CD14-positive monocyte (primary cell): Measurements from ENCODE around the gene LARP1. TPM values are rescaled to one million over a fixed set of nuclear protein-coding genes. Genes with fewer than 3 reads are reported as not detected.

Experiments
- DNase-seq, 3 donors: peaks; one replicate each; pipeline ENCODE4 v3.0.0-alpha.2; 2011 to 2022
- H2AFZ ChIP-seq: 2 replicates; pipeline ENCODE4 v1.6.0; 2012; ENCODE audit warnings: mild to moderate bottlenecking, low read depth, low read length, inconsistent platforms; ENCODE audit not compliant: insufficient read depth, poor library complexity, severe bottlenecking
- H3K27ac ChIP-seq, 2 donors: 1 replicate in 1 of 2; 2 replicates in 1 of 2; pipeline ENCODE4 v1.5.1; 2012 to 2013; ENCODE audit warnings: low read length in 2 of 2, control low read depth in 1 of 2, inconsistent platforms in 1 of 2, low read depth in 1 of 2, mild to moderate bottlenecking in 1 of 2
- H3K27me3 ChIP-seq, 2 donors: one replicate each; pipeline versions ENCODE4 v1.6.0 to v1.6.1; 2011 to 2013; ENCODE audit warnings: low read length in 2 of 2; ENCODE audit not compliant: control insufficient read depth in 2 of 2, insufficient read depth in 2 of 2
- H3K36me3 ChIP-seq, 2 donors: replicated peaks in 1 of 2; 1 replicate in 1 of 2; 2 replicates in 1 of 2; pipeline versions ENCODE4 v1.5.1 to v1.6.1; 2012 to 2013; ENCODE audit warnings: low read length in 2 of 2, control low read depth in 1 of 2, inconsistent platforms in 1 of 2, mild to moderate bottlenecking in 1 of 2; ENCODE audit not compliant: insufficient read depth in 2 of 2, control insufficient read depth in 1 of 2
- H3K4me1 ChIP-seq, 2 donors: 1 replicate in 1 of 2; 2 replicates in 1 of 2; pipeline versions ENCODE4 v1.5.1 to v1.6.1; 2012 to 2013; ENCODE audit warnings: low read length in 2 of 2, control low read depth in 1 of 2, inconsistent platforms in 1 of 2, mild to moderate bottlenecking in 1 of 2, moderate library complexity in 1 of 2; ENCODE audit not compliant: insufficient read depth in 2 of 2, control insufficient read depth in 1 of 2
- H3K4me2 ChIP-seq: replicated peaks from 2 replicates; pipeline ENCODE3; 2012; ENCODE audit warnings: low read length, moderate library complexity, mild to moderate bottlenecking; ENCODE audit not compliant: poor library complexity, severe bottlenecking; ENCODE audit errors: extremely low read depth
- H3K4me3 ChIP-seq, 3 experiments: fragments of 200-600 bp in 1 of 3; sonication (generic) in 1 of 3; replicated peaks in 1 of 3; 1 replicate in 2 of 3; 2 replicates in 1 of 3; pipeline ENCODE4 v1.5.1; 2011 to 2013; ENCODE audit warnings: low read length in 3 of 3, mild to moderate bottlenecking in 3 of 3, control low read depth in 2 of 3, low read depth in 2 of 3, inconsistent platforms in 1 of 3, moderate library complexity in 1 of 3
- H3K79me2 ChIP-seq: 2 replicates; pipeline ENCODE4 v1.6.0; 2012; ENCODE audit warnings: mild to moderate bottlenecking, control low read depth, inconsistent platforms, low read length, moderate library complexity; ENCODE audit not compliant: insufficient read depth
- H3K9ac ChIP-seq: 2 replicates; pipeline ENCODE4 v1.6.0; 2017; ENCODE audit warnings: low read length, mild to moderate bottlenecking; ENCODE audit not compliant: insufficient read depth, poor library complexity, severe bottlenecking
- H3K9me3 ChIP-seq, 2 donors: replicated peaks in 1 of 2; 1 replicate in 1 of 2; 2 replicates in 1 of 2; pipeline versions ENCODE4 v1.5.1 to v1.6.1; 2012 to 2013; ENCODE audit warnings: low read length in 2 of 2, control low read depth in 1 of 2; ENCODE audit not compliant: control insufficient read depth in 1 of 2, insufficient read depth in 1 of 2
- H4K20me1 ChIP-seq: 2 replicates; pipeline ENCODE4 v1.6.0; 2012; ENCODE audit warnings: mild to moderate bottlenecking, low read length, control low read depth, moderate library complexity; ENCODE audit not compliant: insufficient read depth
- H3K27ac Mint-ChIP-seq, 7 donors: one replicate each; pipeline ENCODE4 v1.8.0; 2020; ENCODE audit warnings: mild to moderate bottlenecking in 7 of 7, mixed read lengths in 7 of 7, moderate library complexity in 6 of 7, inconsistent platforms in 2 of 7
- H3K27me3 Mint-ChIP-seq, 3 donors: one replicate each; pipeline ENCODE4 v1.8.0; 2021 to 2022; ENCODE audit warnings: low read depth in 3 of 3, mild to moderate bottlenecking in 3 of 3, mixed read lengths in 3 of 3, moderate library complexity in 3 of 3, inconsistent platforms in 1 of 3
- H3K36me3 Mint-ChIP-seq, 2 donors: one replicate each; pipeline ENCODE4 v1.8.0; 2020; ENCODE audit warnings: mixed read lengths in 2 of 2, inconsistent platforms in 1 of 2, mild to moderate bottlenecking in 1 of 2
- H3K4me1 Mint-ChIP-seq: one replicate; pipeline ENCODE4 v1.8.0; 2020; ENCODE audit warnings: mild to moderate bottlenecking, mixed read lengths
- H3K4me3 Mint-ChIP-seq, 2 donors: one replicate each; pipeline ENCODE4 v1.8.0; 2020; ENCODE audit warnings: mild to moderate bottlenecking in 2 of 2, mixed read lengths in 2 of 2, moderate library complexity in 1 of 2
- H3K9me3 Mint-ChIP-seq, 7 donors: one replicate each; pipeline ENCODE4 v1.8.0; 2020 to 2022; ENCODE audit warnings: mixed read lengths in 7 of 7, mild to moderate bottlenecking in 6 of 7, moderate library complexity in 6 of 7, inconsistent platforms in 2 of 7
- WGBS: methylation state at CpG from one replicate; pipeline ENCODE4 v1.1.5; 2013; ENCODE audit warnings: missing lambda C conversion rate; ENCODE audit not compliant: insufficient coverage; 5-methylcytosine and 5-hydroxymethylcytosine counted together
- intact Hi-C, 2 donors: fragments of 100-400 bp; cut with micrococcal nuclease; formaldehyde crosslinking; loops; one replicate each; pipeline versions ENCODE4 v1.15.0 to v1.15.1; 2023
- polyA plus RNA-seq, 3 donors: library from polyadenylated mRNA; depleted of rRNA in 1 of 3; unstranded in 2 of 3; stranded (reverse) in 1 of 3; fragments of 300-500 nt in 2 of 3; fragments of >200 nt in 1 of 3; fragmentation: Illumina TruSeq in 2 of 3; gene quantifications; 1 replicate in 2 of 3; 2 replicates in 1 of 3; pipeline ENCODE4 v1.2.3, GENCODE V29; 2012 to 2021
- TF ChIP-seq, protein P1 (sequence below): fragments of 200-600 bp; IDR thresholded peaks from one replicate; pipeline ENCODE4 v1.8.0; 2022; ENCODE audit warnings: antibody characterized with exemption, mild to moderate bottlenecking

The LARP1 gene
- polyA plus RNA-seq, 3 donors = 4.7 to 55.0 (median 5.8) TPM

DNA sequence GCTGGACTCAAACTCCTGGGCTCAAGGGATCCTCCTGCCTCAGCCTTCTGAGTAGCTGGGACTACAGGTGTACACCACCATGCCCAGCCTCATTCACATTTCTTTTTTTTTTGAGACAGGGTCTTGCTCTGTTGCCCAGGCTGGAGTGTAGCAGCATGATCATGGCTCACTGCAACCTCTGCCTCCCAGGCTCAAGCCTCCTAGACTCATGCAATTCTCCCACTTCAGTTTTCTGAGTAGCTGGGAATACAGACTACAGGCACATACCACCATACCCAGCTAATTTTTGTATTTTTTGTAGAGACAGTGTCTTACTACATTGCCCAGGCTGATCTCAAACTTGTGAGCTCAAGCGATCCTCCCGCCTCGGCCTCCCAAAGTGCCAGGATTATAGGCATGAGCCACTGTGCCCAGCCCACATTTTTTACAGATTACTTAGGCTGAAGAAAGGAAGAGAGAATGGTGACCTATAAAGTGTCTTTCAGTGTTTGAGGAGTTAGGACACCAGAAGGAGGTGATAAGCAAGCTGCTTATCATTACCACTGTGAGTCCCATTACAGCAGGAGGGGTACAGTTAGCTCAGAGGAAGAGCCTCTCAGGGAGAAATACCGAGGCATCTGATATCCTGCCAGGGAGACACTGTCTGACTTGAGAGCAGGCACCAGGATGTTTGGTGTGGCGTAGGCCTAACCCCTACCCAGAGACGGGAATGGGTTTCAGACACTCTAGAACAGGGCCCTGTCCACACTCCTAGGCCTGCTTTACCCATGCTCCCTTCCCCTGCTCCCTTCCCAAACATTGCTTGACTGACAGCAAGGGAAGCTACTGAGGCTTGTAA lies 85.5 kb downstream of the LARP1 start:
- no peak overlapping the region for H3K9ac ChIP-seq
- no peak overlapping the region for H3K4me2 ChIP-seq
- H2AFZ ChIP-seq = no peak overlapping the region
- intact Hi-C loops = no loop called here
- Mint-ChIP-seq H3K27ac (peak overlapping the region in 2 of 7 donors; percentile 20 to 75), H3K9me3 (no peaks in the 10 kb centered on the region), H3K36me3 (peaks cover 0 to 3% of the 10 kb centered on the region in 2 donors), H3K4me3 (no peak overlapping the region), H3K4me1 (no peaks in the 10 kb centered on the region), H3K27me3 (peaks cover 0 to 2% (median 2%) of the 10 kb centered on the region in 3 donors)
- no peak overlapping the region for H3K4me3 ChIP-seq
- DNase-seq = no peak
- H3K4me1 ChIP-seq = no peaks in the 10 kb centered on the region
- H3K27me3 ChIP-seq = no peaks in the 10 kb centered on the region
- TF ChIP-seq, protein P1, sequence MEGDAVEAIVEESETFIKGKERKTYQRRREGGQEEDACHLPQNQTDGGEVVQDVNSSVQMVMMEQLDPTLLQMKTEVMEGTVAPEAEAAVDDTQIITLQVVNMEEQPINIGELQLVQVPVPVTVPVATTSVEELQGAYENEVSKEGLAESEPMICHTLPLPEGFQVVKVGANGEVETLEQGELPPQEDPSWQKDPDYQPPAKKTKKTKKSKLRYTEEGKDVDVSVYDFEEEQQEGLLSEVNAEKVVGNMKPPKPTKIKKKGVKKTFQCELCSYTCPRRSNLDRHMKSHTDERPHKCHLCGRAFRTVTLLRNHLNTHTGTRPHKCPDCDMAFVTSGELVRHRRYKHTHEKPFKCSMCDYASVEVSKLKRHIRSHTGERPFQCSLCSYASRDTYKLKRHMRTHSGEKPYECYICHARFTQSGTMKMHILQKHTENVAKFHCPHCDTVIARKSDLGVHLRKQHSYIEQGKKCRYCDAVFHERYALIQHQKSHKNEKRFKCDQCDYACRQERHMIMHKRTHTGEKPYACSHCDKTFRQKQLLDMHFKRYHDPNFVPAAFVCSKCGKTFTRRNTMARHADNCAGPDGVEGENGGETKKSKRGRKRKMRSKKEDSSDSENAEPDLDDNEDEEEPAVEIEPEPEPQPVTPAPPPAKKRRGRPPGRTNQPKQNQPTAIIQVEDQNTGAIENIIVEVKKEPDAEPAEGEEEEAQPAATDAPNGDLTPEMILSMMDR = no peak
- no peaks in the 10 kb centered on the region for H3K36me3 ChIP-seq
- no peaks in the 10 kb centered on the region for H4K20me1 ChIP-seq
- no peaks in the 10 kb centered on the region for H3K79me2 ChIP-seq
- H3K9me3 ChIP-seq = no peaks in the 10 kb centered on the region
- no peak overlapping the region for H3K27ac ChIP-seq
- WGBS = 40% methylated on average over 1 of the region's 6 CpGs

DNA sequence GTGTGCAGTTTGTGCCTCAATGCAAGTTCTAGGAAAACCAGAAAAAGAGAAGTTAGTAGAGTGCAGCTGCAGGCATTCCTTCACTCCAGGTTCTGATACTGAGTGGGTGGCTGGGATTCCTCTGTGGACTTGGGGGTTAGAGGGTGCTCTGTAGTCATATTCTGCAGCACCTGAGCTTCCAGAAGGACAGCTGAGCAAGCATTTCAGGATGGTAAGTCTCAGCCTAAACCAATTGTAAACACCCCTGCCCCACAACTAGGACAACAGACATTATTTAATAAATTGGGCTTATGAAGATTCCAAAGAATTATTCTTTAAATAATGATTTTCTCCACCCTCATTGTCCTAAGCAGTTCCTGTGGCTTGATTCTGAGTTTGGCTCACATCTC lies 86.1 kb downstream of the LARP1 start:
- no peaks in the 10 kb centered on the region for H3K4me1 ChIP-seq
- H3K4me3 ChIP-seq = no peak overlapping the region
- intact Hi-C loops = no loop called here
- no peak overlapping the region for H3K4me2 ChIP-seq
- TF ChIP-seq, protein P1 = no peak
- Mint-ChIP-seq H3K9me3 (no peaks in the 10 kb centered on the region), H3K4me3 (no peak overlapping the region), H3K4me1 (no peaks in the 10 kb centered on the region), H3K27me3 (peaks cover 0 to 2% (median 2%) of the 10 kb centered on the region in 3 donors), H3K36me3 (no peaks in the 10 kb centered on the region), H3K27ac (no peak overlapping the region)
- H3K9me3 ChIP-seq = no peaks in the 10 kb centered on the region
- H3K27ac ChIP-seq = no peak overlapping the region
- no peak overlapping the region for H3K9ac ChIP-seq
- H2AFZ ChIP-seq = no peak overlapping the region
- no peak for DNase-seq
- no peaks in the 10 kb centered on the region for H3K79me2 ChIP-seq
- no peaks in the 10 kb centered on the region for H3K36me3 ChIP-seq
- H4K20me1 ChIP-seq = no peaks in the 10 kb centered on the region
- H3K27me3 ChIP-seq = no peaks in the 10 kb centered on the region
